Measurements from ENCODE around the gene STK17B. TPM values are rescaled to one million over a fixed set of nuclear protein-coding genes. Genes with fewer than 3 reads are reported as not detected.
A peak's percentile ranks its signal among the peaks of the same experiment; 100 is the strongest.

The STK17B gene
- total and polyA plus RNA-seq, 10 of the 15 experiments (the other 5 are each of a cell fraction or from before 2014, with no cell fraction given) = 21.2 to 108 (median 53.7) TPM

- TF ChIP-seq, protein P1, sequence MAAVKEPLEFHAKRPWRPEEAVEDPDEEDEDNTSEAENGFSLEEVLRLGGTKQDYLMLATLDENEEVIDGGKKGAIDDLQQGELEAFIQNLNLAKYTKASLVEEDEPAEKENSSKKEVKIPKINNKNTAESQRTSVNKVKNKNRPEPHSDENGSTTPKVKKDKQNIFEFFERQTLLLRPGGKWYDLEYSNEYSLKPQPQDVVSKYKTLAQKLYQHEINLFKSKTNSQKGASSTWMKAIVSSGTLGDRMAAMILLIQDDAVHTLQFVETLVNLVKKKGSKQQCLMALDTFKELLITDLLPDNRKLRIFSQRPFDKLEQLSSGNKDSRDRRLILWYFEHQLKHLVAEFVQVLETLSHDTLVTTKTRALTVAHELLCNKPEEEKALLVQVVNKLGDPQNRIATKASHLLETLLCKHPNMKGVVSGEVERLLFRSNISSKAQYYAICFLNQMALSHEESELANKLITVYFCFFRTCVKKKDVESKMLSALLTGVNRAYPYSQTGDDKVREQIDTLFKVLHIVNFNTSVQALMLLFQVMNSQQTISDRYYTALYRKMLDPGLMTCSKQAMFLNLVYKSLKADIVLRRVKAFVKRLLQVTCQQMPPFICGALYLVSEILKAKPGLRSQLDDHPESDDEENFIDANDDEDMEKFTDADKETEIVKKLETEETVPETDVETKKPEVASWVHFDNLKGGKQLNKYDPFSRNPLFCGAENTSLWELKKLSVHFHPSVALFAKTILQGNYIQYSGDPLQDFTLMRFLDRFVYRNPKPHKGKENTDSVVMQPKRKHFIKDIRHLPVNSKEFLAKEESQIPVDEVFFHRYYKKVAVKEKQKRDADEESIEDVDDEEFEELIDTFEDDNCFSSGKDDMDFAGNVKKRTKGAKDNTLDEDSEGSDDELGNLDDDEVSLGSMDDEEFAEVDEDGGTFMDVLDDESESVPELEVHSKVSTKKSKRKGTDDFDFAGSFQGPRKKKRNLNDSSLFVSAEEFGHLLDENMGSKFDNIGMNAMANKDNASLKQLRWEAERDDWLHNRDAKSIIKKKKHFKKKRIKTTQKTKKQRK (IDR thresholded peaks at IDR 0.05; ENCODE audit: low read depth, low read length) = no peak
- TF ChIP-seq ZNF384 (IDR thresholded peaks at IDR 0.05; ENCODE audit: borderline replicate concordance, low read depth, low read length) (no peak), MYC (IDR thresholded peaks at IDR 0.05; ENCODE audit: insufficient read depth, insufficient read length, insufficient replicate concordance, low read length, severe bottlenecking) (no peak), BCL11A (IDR thresholded peaks at IDR 0.05; ENCODE audit: low read depth, low read length) (peak; percentile 91), SRF (IDR thresholded peaks at IDR 0.05; ENCODE audit: low read depth in 2 of 2, low read length in 2 of 2) (0 out of 4 replicates have a peak, but pooled peaks of 1 of the 2 experiments have one; percentile 43), NFIC (IDR thresholded peaks at IDR 0.05; ENCODE audit: low read depth, low read length) (peak; percentile 99), FOS (IDR thresholded peaks at IDR 0.05; ENCODE audit: borderline replicate concordance, extremely low read depth, insufficient read length) (no peak), CHD2 (IDR thresholded peaks at IDR 0.05; ENCODE audit: borderline replicate concordance, low read depth, low read length) (no peak), NR2C1 (IDR thresholded peaks at IDR 0.05) (no peak), HCFC1 (IDR thresholded peaks at IDR 0.05; ENCODE audit: low read length) (no peak), SKIL (IDR thresholded peaks at IDR 0.05; ENCODE audit: low read depth, poor library complexity, severe bottlenecking) (peak; percentile 42), CHD1 (IDR thresholded peaks at IDR 0.05; ENCODE audit: low read depth, low read length) (no peak), BACH1 (IDR thresholded peaks at IDR 0.05; ENCODE audit: borderline replicate concordance) (no peak; the same call in 1 of the 2 replicates), NRF1 (conservative IDR thresholded peaks at IDR 0.05; ENCODE audit: low read depth, low read length) (no peak), RELA (IDR thresholded peaks at IDR 0.05; ENCODE audit: borderline replicate concordance, partially characterized antibody) (no peak)
- TF ChIP-seq, protein P2, sequence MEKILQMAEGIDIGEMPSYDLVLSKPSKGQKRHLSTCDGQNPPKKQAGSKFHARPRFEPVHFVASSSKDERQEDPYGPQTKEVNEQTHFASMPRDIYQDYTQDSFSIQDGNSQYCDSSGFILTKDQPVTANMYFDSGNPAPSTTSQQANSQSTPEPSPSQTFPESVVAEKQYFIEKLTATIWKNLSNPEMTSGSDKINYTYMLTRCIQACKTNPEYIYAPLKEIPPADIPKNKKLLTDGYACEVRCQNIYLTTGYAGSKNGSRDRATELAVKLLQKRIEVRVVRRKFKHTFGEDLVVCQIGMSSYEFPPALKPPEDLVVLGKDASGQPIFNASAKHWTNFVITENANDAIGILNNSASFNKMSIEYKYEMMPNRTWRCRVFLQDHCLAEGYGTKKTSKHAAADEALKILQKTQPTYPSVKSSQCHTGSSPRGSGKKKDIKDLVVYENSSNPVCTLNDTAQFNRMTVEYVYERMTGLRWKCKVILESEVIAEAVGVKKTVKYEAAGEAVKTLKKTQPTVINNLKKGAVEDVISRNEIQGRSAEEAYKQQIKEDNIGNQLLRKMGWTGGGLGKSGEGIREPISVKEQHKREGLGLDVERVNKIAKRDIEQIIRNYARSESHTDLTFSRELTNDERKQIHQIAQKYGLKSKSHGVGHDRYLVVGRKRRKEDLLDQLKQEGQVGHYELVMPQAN (conservative IDR thresholded peaks at IDR 0.05) = no peak
These were observed 29.2 kb upstream of the STK17B start (continued) for GRCh38 chr2:196200557-196200956.

Measured in GM12878 (cell line).